NCI-H748 (cell line): ENCODE results near the gene TOR1AIP2.

Source experiments
- DNase-seq: peaks from one replicate; lab custom pipeline; 2025; ENCODE audit not compliant: unreplicated experiment; lab: John Stamatoyannopoulos, UW

TOR1AIP2 gene

GRCh38 chr1:179825798-179826460 is 51.7 kb downstream of the TOR1AIP2 start:
- no peak for DNase-seq

DNA sequence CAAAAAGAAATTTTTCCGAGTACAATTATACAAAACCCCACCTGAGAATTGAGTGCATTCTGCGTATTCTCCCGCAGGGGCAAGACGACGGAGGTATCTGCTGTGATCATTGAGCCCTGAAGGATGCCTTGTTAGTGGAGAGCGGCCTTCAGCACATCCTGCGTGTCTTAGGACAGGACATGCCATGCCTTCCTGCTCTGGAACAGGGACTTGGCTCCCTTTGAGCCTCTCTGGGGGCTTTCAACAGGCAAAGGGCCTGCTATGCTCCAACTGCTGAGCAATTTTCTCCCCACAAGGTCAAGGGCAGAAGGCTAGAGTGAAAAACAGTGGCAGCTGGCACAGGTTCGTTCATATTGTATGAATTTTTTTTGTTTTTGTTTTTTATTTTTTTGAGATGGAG is 52.4 kb downstream of the TOR1AIP2 start:
- DNase-seq = no peak

DNA sequence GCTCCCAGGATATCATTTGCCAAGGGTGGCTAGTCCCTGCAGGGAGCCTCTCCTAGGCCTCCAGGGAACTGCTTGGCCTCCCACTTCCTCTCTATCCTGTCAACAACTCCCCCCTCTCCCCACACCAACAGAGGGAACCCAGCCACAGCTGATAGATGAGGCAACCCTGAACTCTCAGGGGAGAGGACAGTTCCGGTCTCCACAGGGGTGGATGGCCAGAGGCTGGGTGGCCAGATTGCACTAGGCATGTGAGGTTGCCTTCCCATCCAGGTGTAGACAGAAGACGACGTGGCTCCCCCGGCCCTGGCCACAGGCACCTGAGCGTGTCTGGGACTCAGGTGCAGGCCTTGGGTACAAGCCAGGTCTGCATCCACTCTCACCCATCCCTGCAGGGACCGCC is 53.3 kb downstream of the TOR1AIP2 start:
- no peak for DNase-seq

DNA sequence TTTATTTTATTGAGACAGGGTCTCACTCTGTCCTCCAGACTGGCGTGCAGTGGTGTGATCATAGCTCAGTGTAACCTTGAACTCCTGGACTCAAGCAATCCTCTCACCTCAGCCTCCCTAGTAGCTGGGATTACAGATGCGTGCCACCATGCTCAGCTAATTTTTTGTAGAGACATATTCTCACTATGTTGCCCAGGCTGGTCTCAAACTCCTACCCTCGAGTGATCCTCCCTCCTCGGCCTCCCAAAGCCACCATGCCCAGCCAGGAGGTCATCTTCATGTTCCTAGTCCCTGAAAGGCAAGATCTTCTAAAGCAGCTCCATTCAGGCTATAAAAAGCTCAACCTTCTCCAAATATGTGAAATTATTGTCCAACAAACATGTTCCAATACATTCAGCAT is 53.9 kb downstream of the TOR1AIP2 start:
- DNase-seq = no peak

GRCh38 chr1:179822065-179822464 is 55.5 kb downstream of the TOR1AIP2 start:
- DNase-seq = no peak

DNA sequence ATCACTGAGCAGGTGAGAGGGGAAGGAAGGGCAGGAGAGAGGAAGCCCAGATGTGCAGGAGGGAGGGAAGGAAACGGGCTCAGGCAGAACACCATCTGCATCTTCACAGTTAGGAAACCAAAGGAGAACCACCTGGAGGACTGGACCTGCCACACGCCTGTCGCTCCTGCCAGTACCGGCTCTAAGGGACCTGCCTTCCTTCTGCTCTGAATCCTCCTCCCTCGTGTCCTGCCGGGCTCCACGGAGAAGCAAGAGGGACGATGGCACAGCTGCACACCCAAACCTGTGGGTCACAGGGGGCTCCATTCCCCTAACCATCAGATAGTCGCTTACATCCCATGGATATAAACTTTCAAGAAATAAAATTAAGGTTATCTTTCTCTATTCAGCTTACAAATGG is 56.1 kb downstream of the TOR1AIP2 start:
- DNase-seq = no peak

DNA sequence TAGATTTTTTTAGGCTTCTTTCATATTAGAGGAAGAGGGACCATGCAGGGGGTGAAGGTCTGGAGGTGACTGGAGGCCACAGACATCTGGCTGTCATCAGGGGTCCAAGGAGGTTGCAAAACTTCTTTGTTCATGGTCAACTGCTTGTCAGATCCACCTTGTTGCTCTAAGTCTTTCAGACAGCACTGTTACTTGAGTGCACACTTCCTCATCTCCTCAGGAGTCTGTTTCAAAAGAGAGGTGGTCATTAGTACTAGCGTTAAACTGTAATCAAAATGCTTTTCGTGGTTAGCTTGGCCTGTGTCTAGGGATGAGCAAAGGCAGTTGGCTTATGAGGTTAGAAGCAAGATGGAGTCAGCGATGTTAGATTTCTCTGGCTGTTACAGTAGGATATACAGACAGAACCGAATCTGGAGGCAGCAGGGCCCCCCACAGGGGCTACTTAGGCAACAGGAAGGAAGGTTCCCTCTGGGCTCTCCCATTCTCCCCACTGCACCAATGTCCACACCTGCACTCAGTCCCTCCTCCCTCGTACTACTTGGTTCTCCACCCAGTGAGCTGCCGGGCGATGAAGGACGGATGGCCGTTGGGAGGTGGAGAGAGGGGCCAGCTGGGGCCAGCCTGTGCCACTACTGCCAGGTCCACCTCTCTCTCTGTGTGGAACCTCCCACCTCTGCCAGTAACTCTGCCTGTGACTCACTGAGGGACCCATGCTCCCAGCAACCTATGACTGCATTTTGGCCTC is 57.2 kb downstream of the TOR1AIP2 start:
- DNase-seq = no peak

DNA sequence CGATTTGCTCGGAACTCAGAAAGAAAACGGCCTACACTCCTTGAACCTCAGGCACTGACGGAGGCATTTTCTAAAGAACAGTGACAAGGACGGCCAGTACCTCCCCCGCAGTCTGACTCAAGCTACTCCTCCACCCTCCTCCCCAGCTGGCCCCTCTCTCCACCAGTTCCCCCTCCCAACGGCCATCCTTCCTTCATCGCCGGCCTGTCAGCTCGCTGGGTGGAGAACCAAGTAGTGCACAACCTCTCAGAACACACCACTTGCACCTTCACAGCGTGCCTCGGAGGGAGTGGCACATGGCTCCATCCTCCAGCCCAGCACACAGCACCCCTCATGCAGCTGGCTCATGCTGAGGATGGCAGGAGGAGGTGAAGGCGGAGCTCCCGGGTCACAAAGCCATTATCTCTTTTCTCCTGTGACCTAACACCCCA is 58.8 kb downstream of the TOR1AIP2 start:
- no peak for DNase-seq

DNA sequence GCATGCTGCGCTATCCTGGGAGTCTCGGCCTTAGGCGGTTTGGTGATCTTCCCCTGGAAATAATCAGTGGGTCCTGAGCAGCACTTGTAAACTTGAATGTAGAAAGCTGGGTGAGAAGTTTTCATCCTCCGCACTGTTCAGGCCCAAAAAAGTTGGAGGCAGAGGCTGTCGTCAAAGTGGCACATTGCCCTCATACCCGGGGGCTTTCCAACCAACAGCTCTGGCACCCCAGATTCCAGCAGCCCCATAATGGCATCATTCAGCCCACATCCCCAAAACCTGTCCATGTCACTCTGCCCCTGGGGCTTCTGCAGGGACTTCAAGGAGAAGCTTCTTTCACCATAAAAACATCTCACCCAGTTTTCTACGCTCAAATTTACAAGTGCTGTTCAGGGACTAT is 59.3 kb downstream of the TOR1AIP2 start:
- DNase-seq = no peak

- no peak for DNase-seq
These were observed 59.8 kb downstream of the TOR1AIP2 start for GRCh38 chr1:179817789-179818188.

GRCh38 chr1:179817056-179817455 is 60.5 kb downstream of the TOR1AIP2 start:
- no peak for DNase-seq

DNA sequence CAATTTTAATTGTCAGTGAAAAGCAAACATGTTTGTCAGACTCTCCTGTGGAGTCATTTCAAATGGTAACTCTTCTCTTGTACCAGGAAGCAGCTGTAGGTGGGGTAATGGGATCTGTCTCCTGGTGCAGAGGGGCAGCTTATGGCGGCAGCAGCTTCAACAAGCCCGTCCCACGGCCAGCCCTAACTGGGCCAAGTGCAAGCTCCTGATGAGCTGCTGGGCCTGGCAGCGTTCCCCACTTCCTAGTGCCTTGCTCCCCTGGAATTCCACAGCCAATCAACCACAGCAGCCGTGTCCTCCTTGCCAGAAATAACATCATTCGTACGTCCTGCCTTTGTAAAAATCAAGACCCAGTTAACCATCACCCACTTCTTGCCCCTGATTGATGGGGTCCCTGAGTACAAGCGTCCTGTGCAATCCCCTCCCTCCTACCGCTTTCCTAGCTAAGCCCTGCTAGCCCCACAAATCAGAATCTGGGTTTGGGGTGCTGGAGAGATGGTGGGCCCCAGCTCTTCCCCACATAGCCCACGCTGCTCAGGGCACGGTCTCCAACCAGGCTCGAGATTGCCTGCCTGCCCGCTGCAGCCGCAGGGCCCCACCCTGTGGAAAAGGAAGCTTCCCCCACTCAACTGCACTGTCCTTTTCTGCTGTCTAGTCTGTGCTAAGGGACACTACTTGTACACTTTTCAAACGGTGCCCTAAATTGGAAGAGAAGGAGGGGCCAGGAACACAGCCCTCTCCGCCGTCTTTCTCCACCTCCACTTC is 61.2 kb downstream of the TOR1AIP2 start:
- DNase-seq = peak; percentile 39

GRCh38 chr1:179815641-179816040 is 62.0 kb downstream of the TOR1AIP2 start:
- peak; percentile 38 for DNase-seq

DNA sequence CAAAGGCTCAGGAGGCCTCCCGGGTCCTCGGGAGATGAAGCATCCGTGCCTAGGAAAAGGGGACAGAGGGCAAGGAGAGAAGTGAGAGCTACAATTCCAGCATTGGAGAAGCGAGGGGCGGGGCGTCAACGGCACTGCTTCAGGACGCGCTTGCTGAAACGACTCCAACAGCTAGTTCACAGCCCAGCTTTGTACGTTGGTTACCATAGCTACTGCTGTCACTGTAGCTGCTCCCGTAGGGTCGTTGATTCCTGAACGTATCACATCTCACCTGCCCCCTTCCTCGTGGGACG is 63.1 kb downstream of the TOR1AIP2 start:
- no peak for DNase-seq

DNA sequence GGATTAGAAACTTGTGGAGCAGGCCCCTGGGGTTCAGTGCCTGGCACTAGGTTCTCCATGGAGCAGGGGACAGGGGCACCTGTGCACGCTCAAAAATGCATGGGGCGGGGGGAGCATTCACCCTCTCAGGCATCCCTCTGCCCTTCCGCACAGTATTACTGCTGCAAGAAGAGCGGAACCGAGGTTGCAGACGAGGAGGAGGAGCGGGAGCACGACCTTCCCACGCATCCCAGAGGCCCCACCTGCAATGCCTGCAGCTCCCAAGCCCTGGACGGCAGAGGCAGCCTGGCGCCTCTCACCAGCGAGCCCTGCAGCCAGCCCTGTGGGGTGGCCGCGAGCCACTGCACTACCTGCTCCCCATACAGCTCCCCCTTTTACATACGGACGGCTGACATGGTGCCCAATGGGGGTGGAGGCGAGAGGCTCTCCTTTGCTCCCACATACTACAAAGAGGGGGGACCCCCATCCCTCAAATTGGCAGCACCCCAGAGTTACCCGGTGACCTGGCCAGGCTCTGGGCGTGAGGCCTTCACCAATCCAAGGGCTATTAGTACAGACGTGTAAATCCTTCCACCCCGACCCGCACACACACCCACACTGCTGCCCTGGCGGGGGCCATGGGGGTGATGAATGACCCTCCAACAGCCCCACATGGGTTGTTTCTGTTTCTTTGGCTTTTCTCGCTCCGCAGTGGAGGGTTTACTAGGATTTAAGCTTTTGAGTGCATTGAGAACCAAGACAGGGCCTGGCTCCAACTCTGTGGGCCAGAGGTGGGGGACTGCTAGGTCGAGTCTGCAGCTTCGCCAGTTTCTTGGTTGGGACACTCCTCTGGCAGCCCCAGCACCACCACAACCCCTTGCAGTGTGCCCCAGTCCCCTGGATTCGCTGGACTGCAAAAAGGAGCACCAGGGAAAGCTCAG is 63.7 kb downstream of the TOR1AIP2 start:
- DNase-seq = no peak

DNA sequence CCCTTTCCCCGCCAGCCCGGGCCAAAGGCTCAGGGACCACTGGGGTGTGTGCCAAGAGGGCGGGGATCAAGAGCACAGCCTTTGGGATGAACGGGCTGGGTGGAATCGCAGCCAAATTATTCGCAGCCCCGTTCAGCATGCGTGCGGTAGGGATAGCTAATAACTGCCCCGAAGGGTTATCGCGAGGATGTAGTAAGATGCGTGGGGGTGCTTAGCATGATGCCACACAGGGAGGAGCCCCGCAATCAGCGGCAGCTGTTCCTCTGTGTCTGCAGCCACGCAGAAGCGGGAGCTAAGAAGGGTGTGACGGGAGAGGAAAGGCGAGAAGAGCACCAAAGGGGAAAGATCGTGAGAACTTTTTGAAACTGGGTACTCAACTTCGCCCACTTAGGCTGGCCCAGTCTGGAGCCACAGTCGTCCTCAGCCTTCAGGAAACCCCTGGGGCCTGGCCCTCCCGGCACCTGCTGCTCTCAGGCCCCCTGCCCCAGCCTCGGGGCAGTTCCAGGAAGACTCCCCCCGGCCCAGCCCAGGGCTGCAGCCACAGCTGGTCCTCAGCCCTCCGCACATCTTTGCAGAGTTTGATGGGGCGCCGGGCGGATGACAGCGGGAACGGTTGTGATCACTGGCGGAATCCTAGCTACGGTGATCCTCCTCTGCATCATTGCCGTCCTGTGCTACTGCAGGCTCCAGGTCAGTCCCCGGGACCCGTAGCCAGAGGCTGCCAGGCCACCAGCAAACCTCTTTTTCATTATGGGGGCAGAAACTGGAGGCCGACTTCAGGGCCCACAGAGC is 64.9 kb downstream of the TOR1AIP2 start:
- no peak for DNase-seq

- no peak for DNase-seq
These were observed 67.3 kb downstream of the TOR1AIP2 start for GRCh38 chr1:179810367-179810715.

DNA sequence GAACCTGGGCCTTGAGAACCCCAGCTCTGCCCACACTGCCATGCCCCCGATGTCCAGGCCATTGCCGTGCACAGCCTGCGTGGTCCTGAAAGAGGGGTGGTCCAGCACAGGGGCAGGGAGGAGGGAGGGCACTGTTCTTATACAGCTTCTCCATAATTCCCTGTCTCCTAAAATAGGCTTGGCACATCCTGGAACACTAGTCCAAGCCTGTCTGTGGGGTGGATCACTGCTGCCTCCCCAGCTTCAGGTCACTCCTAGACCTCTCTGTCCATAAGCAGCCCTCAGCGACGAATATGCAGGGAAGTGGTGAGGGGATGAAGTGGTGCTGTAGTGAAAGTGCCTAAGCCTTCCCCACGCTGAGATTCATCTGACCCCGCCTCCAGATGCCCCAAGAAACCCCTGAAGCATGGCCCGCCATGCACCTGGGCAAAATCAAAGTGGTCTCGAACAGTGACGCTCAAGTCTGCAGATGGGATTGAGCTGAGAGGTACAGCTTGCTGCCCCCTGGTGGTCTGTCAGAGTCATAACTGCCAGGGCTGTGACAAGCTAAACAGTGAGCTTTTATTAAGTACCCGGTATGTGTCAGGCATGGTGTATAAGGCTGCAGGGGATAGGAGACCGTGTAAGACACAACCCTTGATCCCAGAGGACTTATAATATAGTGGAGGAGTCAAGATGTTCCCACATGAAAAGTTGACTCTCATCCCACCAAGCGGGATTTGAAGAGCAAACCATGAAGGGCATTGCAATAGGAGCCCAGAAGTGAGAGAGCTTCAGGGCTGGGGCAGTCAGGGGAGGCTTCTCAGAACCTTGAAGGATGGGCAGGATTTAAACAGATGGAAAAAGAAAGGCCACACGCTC is 67.9 kb downstream of the TOR1AIP2 start:
- peak; percentile 61 for DNase-seq

- no peak for DNase-seq
These were observed 69.1 kb downstream of the TOR1AIP2 start for GRCh38 chr1:179808503-179808902.
